GM19023 (cell line): ENCODE measurements around the gene DHPS.
"Not testable (repeated sequence)": the region's sequence is repeated elsewhere in the genome, so short reads cannot be mapped to it uniquely, and the experiment has no call there.

Source experiments
- ATAC-seq: cut with Tn5 transposase; IDR thresholded peaks from one replicate; pipeline ENCODE4 v1.9.1; 2021; ENCODE audit warnings: mild to moderate bottlenecking, moderate library complexity; ENCODE audit not compliant: unreplicated experiment

DHPS gene

GRCh38 chr19:12647490-12648071 is 34.1 kb downstream of the DHPS start:
- ATAC-seq: no peak

GRCh38 chr19:12647047-12647446 is 34.6 kb downstream of the DHPS start:
- ATAC-seq: no peak

GRCh38 chr19:12646551-12646950 is 35.1 kb downstream of the DHPS start:
- no peak for ATAC-seq

GRCh38 chr19:12643716-12644115 is 38.0 kb downstream of the DHPS start:
- not testable (repeated sequence) for ATAC-seq

GRCh38 chr19:12642506-12642905 is 39.2 kb downstream of the DHPS start:
- no peak for ATAC-seq

- ATAC-seq: no peak
These were observed 40.2 kb downstream of the DHPS start for GRCh38 chr19:12641456-12641855.

GRCh38 chr19:12639901-12640613 is 41.6 kb downstream of the DHPS start:
- ATAC-seq: no peak

GRCh38 chr19:12638611-12639182 is 43.0 kb downstream of the DHPS start:
- no peak for ATAC-seq

- ATAC-seq: no peak
These were observed 45.0 kb downstream of the DHPS start for GRCh38 chr19:12636631-12637030.

GRCh38 chr19:12629215-12629614 is 52.5 kb downstream of the DHPS start:
- no peak for ATAC-seq

GRCh38 chr19:12628040-12629022 is 53.3 kb downstream of the DHPS start:
- ATAC-seq: no peak

GRCh38 chr19:12626958-12627357 is 54.7 kb downstream of the DHPS start:
- no peak for ATAC-seq
